Eye (tissue), 1 donor: ENCODE data around the gene MYEOV.

Experiments used
- DNase-seq: peaks from one replicate; pipeline ENCODE4 v3.0.0-alpha.2; 2015

MYEOV gene

GRCh38 chr11:69319255-69320106, 25.5 kb downstream of the MYEOV start:
- DNase-seq = no peak

- DNase-seq = no peak
Observed at GRCh38 chr11:69320326-69320725, 26.4 kb downstream of the MYEOV start.

GRCh38 chr11:69320756-69321741, 27.1 kb downstream of the MYEOV start:
- no peak for DNase-seq

- DNase-seq = no peak
Observed at GRCh38 chr11:69321877-69322361, 28.0 kb downstream of the MYEOV start.

- no peak for DNase-seq
Observed at GRCh38 chr11:69325446-69325845, 31.5 kb downstream of the MYEOV start.

- no peak for DNase-seq
Observed at GRCh38 chr11:69326622-69327219, 32.8 kb downstream of the MYEOV start.

GRCh38 chr11:69327741-69328191, 33.8 kb downstream of the MYEOV start:
- no peak for DNase-seq

- no peak for DNase-seq
Observed at GRCh38 chr11:69328231-69328630, 34.3 kb downstream of the MYEOV start.

- no peak for DNase-seq
Observed at GRCh38 chr11:69329581-69329980, 35.6 kb downstream of the MYEOV start.

- DNase-seq = no peak
Observed at GRCh38 chr11:69330330-69330729, 36.4 kb downstream of the MYEOV start.

- DNase-seq = no peak
Observed at GRCh38 chr11:69333149-69333710, 39.3 kb downstream of the MYEOV start.

- DNase-seq = no peak
Observed at GRCh38 chr11:69333879-69334278, 39.9 kb downstream of the MYEOV start.

GRCh38 chr11:69335007-69335780, 41.2 kb downstream of the MYEOV start:
- DNase-seq = no peak

- no peak for DNase-seq
Observed at GRCh38 chr11:69335781-69336405, 41.9 kb downstream of the MYEOV start.

- DNase-seq = no peak
Observed at GRCh38 chr11:69337211-69337721, 43.3 kb downstream of the MYEOV start.

- DNase-seq = no peak
Observed at GRCh38 chr11:69339041-69339733, 45.2 kb downstream of the MYEOV start.

- no peak for DNase-seq
Observed at GRCh38 chr11:69339983-69340565, 46.1 kb downstream of the MYEOV start.

- DNase-seq = no peak
Observed at GRCh38 chr11:69342588-69343330, 48.8 kb downstream of the MYEOV start.
